GM12891 (cell line): Measurements from ENCODE around the gene HOMER2.
"Not testable (repeated sequence)": the region's sequence is repeated elsewhere in the genome, so short reads cannot be mapped to it uniquely, and the experiment has no call there.

Experiments
- DNase-seq: peaks from one replicate; pipeline ENCODE4 v3.0.0; 2011; ENCODE audit warnings: low spot score; ENCODE audit not compliant: insufficient read length
- FAIRE-seq: peaks from 2 replicates; lab custom pipeline; 2011; peaks lifted over from hg19 to GRCh38; lab: Jason Lieb, UNC
- PAX5 ChIP-seq: IDR thresholded peaks from 2 replicates; pipeline ENCODE4 v1.6.1; 2011; ENCODE audit warnings: low read length, moderate library complexity, mild to moderate bottlenecking; ENCODE audit not compliant: insufficient read depth, severe bottlenecking
- POLR2A ChIP-seq: IDR thresholded peaks from 2 replicates; pipeline ENCODE4 v1.6.1; 2011; ENCODE audit warnings: low read depth, low read length, control low read depth
- POLR2AphosphoS5 ChIP-seq: IDR thresholded peaks from 2 replicates; pipeline ENCODE4 v1.6.1; 2011; ENCODE audit warnings: low read depth, low read length, control low read depth
- POU2F2 ChIP-seq: IDR thresholded peaks from 2 replicates; pipeline ENCODE4 v1.6.1; 2011; ENCODE audit warnings: low read depth, mild to moderate bottlenecking, control low read depth, low read length, moderate library complexity
- SPI1 ChIP-seq: IDR thresholded peaks from 2 replicates; pipeline ENCODE4 v1.6.1; 2011; ENCODE audit warnings: low read depth, low read length, control low read depth
- TAF1 ChIP-seq: IDR thresholded peaks from 2 replicates; pipeline ENCODE4 v1.6.1; 2011; ENCODE audit warnings: low read depth, low read length, control low read depth

HOMER2 gene

DNA sequence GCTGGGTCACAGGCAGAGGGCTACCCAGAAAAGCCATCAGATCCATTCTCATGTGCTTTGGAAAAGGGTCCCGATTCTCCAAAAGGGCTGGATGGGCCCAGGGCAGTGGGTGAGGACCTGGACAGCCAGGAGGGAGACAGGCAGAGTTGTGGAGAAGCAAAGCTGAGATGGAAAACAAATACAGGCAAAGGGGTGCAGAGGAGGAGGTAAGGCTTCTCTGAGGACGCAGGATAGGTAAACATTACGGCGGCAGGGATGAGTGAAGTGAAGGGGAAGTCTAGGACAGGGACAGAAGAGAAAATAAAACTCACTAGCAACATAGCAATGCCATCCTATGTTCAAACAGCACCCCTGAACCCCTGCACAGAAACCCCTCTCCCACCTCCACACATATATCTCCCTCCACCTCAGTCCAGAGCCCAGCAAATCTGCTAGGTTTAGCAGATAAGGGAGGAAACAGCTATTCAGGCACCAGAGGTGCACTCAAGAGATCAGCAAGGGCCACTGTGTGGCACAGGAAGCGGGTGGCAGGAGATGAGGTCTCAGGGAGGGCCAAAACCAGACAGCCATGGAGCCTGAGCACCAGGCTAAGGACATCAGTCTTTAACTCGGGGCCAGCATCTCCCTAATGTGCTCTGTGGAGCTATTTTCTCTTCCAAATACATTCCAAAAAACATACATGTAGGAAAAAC lies 51.3 kb downstream of the HOMER2 start:
- TF ChIP-seq SPI1 (no peak), POLR2A (no peak), PAX5 (no peak), POLR2AphosphoS5 (no peak), POU2F2 (no peak), TAF1 (no peak)
- FAIRE-seq (no peak), DNase-seq (no peak)

DNA sequence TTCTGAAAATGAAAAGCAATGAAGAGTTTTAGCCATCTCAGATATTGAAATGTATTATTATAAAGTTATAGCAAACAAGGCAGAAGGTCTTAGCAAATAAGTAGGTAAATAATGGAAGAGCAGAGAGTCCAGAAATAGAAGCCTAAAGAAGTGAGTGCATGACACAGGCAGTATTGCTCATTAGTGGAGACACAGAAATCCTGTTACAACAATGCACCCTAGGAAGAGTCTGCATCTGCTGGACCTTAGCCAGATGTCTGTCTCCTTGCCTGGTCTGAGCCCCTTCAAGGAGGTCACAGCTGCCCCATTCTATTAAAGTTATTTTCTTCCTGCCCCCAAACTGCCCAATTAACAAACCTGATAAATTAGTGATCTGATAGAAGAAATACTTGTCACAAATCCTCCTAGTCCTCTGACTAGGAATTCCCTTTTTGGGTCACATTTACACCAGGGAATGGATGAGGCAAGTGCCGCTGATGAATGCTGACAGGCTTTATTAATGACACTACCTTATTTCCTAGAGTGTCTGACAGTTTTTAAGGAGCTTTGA lies 51.9 kb downstream of the HOMER2 start:
- FAIRE-seq, result no peak
- no peak for DNase-seq
- no peak for TF ChIP-seq POLR2AphosphoS5
- TF ChIP-seq SPI1, result no peak
- no peak for TF ChIP-seq POU2F2
- no peak for TF ChIP-seq PAX5
- TF ChIP-seq TAF1, result no peak

DNA sequence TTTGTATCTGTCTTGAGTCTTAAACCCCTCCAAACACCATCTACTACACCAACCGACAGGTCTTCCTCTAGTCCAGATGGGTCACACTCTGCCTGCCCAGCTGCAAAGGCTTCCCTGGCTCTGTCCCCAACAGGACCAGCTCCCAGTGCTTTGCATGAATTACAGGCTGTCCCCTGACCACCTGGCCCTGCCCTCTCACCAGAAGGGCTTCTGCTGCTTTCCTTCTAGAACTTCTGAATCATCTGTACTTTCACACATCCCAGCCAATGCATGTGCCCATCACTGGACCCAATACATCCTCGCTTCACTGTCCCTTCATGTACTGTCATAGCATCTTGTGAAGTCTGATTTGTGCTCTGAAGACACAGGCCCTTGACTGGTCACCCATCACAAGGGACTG lies 53.6 kb downstream of the HOMER2 start:
- FAIRE-seq (no peak), DNase-seq (no peak)
- TF ChIP-seq TAF1 (no peak), PAX5 (no peak), SPI1 (no peak), POLR2AphosphoS5 (no peak), POU2F2 (no peak), POLR2A (no peak)

DNA sequence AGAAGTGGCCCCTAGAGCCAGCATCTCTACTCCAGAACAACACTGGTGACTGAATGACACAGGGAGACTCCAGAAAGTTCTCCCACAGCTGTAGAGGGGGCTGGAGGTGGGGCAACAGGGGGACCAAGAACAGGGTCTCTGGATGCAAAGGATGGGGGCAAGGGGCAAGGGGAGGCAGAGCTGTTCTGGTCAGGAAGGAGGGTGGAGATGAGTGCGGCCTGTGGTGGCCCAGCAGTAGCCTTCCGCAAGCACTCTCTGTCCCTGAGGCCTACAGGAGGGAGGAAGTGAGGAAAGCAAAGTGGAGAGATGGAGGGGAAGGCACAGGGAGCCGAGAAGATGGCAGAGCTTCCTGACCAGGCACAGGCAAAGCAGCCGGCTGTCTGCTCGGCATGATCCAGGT lies 56.5 kb downstream of the HOMER2 start:
- TF ChIP-seq POLR2A, result no peak
- no peak for TF ChIP-seq PAX5
- no peak for TF ChIP-seq TAF1
- TF ChIP-seq SPI1, result no peak
- TF ChIP-seq POLR2AphosphoS5, result no peak
- no peak for TF ChIP-seq POU2F2
- DNase-seq (no peak), FAIRE-seq (no peak)

DNA sequence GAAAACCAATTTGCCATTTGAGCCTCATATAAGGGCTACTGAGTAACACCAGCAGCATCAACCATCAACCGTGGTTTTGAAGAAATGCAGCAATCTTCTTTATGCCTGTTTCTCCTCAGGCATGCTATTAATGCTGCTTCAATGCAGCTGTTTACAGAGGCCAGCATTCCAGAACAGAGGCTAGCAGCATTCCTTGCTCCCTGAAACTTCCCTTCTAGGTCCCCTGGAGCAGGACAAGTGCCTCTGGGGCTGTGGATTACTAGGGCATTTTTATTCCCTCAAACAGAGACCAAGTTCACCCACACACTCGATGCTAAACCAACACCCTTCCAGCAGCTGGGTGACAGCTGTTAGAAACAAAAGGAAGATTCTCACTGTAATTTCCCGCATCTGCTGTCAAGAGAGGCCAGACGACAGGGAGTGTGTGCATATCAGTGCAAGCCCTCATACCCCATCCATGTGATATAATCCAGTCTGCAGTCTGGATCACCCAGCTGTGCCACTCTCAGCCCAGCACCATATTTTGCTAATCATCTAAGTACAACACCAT lies 57.5 kb downstream of the HOMER2 start:
- FAIRE-seq (peak; percentile 5), DNase-seq (no peak)
- TF ChIP-seq POLR2A (no peak), TAF1 (no peak), POLR2AphosphoS5 (no peak), POU2F2 (no peak), SPI1 (no peak), PAX5 (no peak)

DNA sequence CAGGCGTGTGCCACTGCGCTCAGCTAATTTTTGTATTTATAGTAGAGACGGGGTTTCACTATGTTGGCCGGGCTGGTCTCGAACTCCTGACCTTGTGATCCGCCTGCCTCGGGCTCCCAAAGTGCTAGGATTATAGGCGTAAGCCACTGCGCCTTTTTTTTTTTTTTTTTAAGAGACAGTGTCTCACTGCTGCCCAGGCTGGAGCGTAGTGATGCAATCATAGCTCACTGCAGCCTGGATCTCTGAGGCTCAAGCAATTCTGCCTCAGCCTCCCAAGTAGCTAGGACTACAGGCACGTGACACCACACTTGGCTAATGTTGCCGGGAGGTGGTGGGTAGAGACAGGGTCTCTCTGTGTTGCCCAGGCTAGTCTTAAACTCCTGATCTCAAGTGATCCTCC lies 59.0 kb downstream of the HOMER2 start:
- FAIRE-seq, DNase-seq: not testable (repeated sequence)

DNA sequence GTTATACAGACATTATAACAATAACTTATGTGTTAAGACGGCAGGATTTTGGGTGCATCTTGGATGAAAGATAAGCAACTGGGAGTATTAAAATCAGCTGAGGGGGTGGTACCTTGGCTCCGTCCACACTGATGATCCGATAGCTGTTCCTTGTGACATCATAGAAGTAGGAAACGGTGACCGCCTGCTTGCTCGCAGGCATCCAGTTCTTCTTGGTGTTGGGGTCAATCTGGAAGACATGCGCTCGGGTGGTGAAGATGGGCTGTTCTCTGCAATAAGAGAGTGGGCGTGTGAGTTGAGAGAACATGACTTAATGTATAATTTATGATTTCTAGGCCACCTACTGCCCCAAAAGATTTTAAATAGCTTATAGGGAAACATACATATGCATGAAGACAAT lies 59.9 kb downstream of the HOMER2 start:
- FAIRE-seq (no peak), DNase-seq (no peak)
- TF ChIP-seq POLR2AphosphoS5 (no peak), POU2F2 (no peak)

DNA sequence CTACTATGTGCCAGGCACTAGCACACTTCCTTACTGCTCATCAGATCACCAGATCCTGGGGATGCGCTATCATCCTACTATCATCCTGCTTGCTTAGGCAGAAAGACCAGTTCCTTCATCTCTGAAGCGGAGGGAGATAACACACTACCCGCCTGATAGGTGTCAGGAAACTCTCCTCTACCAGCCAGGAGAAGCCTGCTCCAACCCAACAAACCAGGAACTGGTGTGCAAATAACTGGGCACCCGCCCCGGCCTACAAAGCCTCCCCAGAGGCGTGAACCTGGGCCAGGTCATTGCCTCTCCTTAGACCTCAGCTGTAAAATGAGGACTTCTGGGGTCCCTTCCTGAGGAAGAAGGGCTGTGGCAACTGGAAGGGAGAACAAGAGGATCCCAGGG lies 61.5 kb downstream of the HOMER2 start:
- TF ChIP-seq PAX5 (no peak), POU2F2 (no peak), SPI1 (no peak), POLR2A (no peak), POLR2AphosphoS5 (no peak), TAF1 (no peak)
- DNase-seq, result no peak
- FAIRE-seq, result no peak

DNA sequence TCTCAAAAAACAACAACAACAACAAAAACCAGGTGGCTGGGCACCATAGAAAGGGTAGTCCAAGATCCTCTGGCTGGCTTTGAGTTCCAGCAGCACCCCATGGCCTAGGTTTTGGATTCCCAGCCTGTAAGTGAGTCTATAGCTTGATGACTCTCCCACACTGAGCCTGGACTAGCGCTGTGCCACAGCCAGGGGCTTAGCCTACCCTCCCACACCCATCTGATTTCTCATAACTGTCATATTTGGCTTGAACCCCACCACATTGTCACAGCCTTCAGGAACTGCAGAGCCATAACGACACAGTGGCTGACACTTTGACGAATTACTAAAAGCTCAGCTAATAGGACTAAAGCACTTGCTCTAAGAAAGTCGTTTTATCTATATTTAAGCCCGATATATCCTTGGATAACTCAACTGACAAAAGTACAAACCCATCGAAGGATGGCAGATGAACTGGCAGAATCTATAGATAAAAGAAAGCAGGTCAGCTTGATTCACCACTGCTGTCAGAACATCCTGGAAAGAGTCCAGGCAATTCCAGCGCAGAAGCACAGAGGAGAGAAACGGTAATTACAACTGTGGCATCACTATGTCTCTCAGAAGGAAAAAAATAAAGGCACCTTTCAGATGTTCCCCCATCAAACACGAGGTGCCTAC lies 62.1 kb downstream of the HOMER2 start:
- TF ChIP-seq POU2F2 (no peak), SPI1 (no peak), POLR2A (no peak), TAF1 (no peak), PAX5 (no peak), POLR2AphosphoS5 (no peak)
- DNase-seq (no peak), FAIRE-seq (no peak)
